Brain pericyte (primary cell): Measurements from ENCODE around the gene COL18A1.

Experiments
- DNase-seq: peaks from one replicate; pipeline ENCODE4 v3.0.0-alpha.2; 2012; ENCODE audit warnings: low read depth, low spot score

Gene COL18A1

GRCh38 chr21:45479691-45480675 lies 75.0 kb downstream of the COL18A1 start:
- DNase-seq: no peak

- DNase-seq: no peak
Measured at GRCh38 chr21:45480701-45481500, 75.9 kb downstream of the COL18A1 start.

GRCh38 chr21:45481566-45481965 lies 76.6 kb downstream of the COL18A1 start:
- DNase-seq: no peak

- DNase-seq: no peak
Measured at GRCh38 chr21:45481977-45482898, 77.3 kb downstream of the COL18A1 start.

- DNase-seq: no peak
Measured at GRCh38 chr21:45482899-45483821, 78.2 kb downstream of the COL18A1 start.

- no peak for DNase-seq
Measured at GRCh38 chr21:45484318-45484717, 79.4 kb downstream of the COL18A1 start.

GRCh38 chr21:45485686-45486442 lies 80.9 kb downstream of the COL18A1 start:
- no peak for DNase-seq

- DNase-seq: no peak
Measured at GRCh38 chr21:45486443-45487160, 81.6 kb downstream of the COL18A1 start.

- DNase-seq: no peak
Measured at GRCh38 chr21:45487161-45487806, 82.3 kb downstream of the COL18A1 start.

GRCh38 chr21:45487891-45488600 lies 83.1 kb downstream of the COL18A1 start:
- peak; percentile 60 for DNase-seq

GRCh38 chr21:45488931-45489721 lies 84.2 kb downstream of the COL18A1 start:
- peak; percentile 37 for DNase-seq

GRCh38 chr21:45489722-45489982 lies 84.7 kb downstream of the COL18A1 start:
- no peak for DNase-seq

- DNase-seq: no peak
Measured at GRCh38 chr21:45490049-45490731, 85.2 kb downstream of the COL18A1 start.

GRCh38 chr21:45491056-45491455 lies 86.1 kb downstream of the COL18A1 start:
- DNase-seq: no peak

GRCh38 chr21:45491623-45492022 lies 86.7 kb downstream of the COL18A1 start:
- no peak for DNase-seq

- DNase-seq: no peak
Measured at GRCh38 chr21:45492765-45493164, 87.8 kb downstream of the COL18A1 start.
